PC-9 (cell line): ENCODE measurements around the gene SLC66A2.

Source experiments
- EZH2 ChIP-seq: fragments of 200-600 bp; sonication (generic); IDR thresholded peaks from 2 replicates; pipeline ENCODE4 v1.8.0; 2017; ENCODE audit warnings: antibody characterized with exemption, low read depth
- TF ChIP-seq, protein P1 (sequence below): fragments of 200-600 bp; sonication (generic); conservative IDR thresholded peaks from 2 replicates; pipeline ENCODE4 v1.6.1; 2017; ENCODE audit warnings: mixed run types, antibody characterized with exemption, mild to moderate bottlenecking, moderate library complexity

DNA sequence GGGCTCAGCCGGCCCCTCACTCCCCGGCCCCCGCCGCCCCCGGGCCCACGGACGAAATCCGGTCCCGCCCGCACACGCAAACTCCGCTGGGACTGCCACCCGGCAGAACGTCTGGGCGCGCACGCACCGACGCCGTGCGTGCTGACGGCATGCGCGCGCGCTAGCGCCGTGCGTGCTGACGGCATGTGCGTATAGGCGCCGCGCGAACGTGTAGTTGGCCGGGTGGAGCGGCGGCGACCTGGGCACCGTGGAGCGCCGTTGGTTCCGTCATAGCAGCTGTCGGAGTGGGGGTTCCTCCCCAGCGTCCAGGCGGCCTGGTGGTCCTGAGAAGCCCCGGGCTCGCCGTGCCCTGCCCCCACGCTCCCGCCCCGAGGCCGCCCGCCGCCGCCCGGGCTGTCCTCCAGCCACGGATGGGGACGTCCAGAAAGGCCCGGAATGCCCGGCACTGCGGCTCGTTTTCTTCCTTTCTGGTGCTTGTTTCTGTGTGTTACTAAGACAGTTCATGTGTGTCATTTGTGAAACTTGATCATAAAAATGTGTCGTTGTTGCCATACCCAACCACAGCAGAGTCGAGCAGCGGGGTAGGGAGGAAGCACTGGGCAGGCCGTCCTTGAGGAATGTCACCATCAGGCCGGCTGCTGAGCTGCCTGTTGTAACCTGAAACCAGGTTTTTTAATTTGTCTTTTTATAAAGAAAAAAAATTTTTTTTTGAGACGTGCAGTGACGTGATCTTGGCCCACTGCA, 37.2 kb upstream of the SLC66A2 start, which contains the start of gene TXNL4A:
- TF ChIP-seq, protein P1, sequence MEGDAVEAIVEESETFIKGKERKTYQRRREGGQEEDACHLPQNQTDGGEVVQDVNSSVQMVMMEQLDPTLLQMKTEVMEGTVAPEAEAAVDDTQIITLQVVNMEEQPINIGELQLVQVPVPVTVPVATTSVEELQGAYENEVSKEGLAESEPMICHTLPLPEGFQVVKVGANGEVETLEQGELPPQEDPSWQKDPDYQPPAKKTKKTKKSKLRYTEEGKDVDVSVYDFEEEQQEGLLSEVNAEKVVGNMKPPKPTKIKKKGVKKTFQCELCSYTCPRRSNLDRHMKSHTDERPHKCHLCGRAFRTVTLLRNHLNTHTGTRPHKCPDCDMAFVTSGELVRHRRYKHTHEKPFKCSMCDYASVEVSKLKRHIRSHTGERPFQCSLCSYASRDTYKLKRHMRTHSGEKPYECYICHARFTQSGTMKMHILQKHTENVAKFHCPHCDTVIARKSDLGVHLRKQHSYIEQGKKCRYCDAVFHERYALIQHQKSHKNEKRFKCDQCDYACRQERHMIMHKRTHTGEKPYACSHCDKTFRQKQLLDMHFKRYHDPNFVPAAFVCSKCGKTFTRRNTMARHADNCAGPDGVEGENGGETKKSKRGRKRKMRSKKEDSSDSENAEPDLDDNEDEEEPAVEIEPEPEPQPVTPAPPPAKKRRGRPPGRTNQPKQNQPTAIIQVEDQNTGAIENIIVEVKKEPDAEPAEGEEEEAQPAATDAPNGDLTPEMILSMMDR = no peak
- TF ChIP-seq EZH2 = no peak
